ENCODE results near the gene ASPSCR1. TPM values are rescaled to one million over a fixed set of nuclear protein-coding genes. Genes with fewer than 3 reads are reported as not detected.
A peak's percentile ranks its signal among the peaks of the same experiment; 100 is the strongest.

ASPSCR1 gene
- total and polyA plus RNA-seq, 4 donors: 15.0 to 108 (median 30.4) TPM

- 1% methylated on average over 40 to 64 of the region's 64 CpGs for WGBS, 2 donors
- Histone ChIP-seq H3K36me3 (ENCODE audit: control insufficient read depth in 1 of 2, insufficient read depth in 2 of 2, low read length in 1 of 2) (no peaks in the 10 kb centered on the region), H3K9me3 (ENCODE audit: control insufficient read depth, low read length) (no peaks in the 10 kb centered on the region), H3K27ac (ENCODE audit: low read depth in 1 of 2, low read length in 2 of 2) (no peak within 1 kb of the TSS), H3K27me3 (ENCODE audit: control insufficient read depth in 1 of 2, insufficient read depth in 2 of 2, low read length in 1 of 2) (no peaks in the 10 kb centered on the region), H3K4me3 (ENCODE audit: low read length in 2 of 2) (peak within 1 kb of the TSS; percentile 39 to 65), H3K4me1 (ENCODE audit: control insufficient read depth in 1 of 2, insufficient read depth in 2 of 2, low read length in 2 of 2) (no peaks in the 10 kb centered on the region)
- no peak for ATAC-seq (ENCODE audit: low FRiP score)
- DNase-seq: no peak
- intact Hi-C loops (cut with DNase I): no loop called here
Observed at GRCh38 chr17:82022310-82022980, 45.0 kb downstream of the ASPSCR1 start, which contains the start of gene CENPX. CENPX (minus strand) TSS chr17:82022878; CDS start chr17:82022861, 17 bp downstream.

- Histone ChIP-seq H3K27me3 (ENCODE audit: control insufficient read depth in 1 of 2, insufficient read depth in 2 of 2, low read length in 1 of 2) (no peaks in the 10 kb centered on the region), H3K27ac (ENCODE audit: low read depth in 1 of 2, low read length in 2 of 2) (no peak within 1 kb of the TSS), H3K9me3 (ENCODE audit: control insufficient read depth, low read length) (no peaks in the 10 kb centered on the region), H3K36me3 (ENCODE audit: control insufficient read depth in 1 of 2, insufficient read depth in 2 of 2, low read length in 1 of 2) (no peaks in the 10 kb centered on the region), H3K4me3 (ENCODE audit: low read length in 2 of 2) (peak within 1 kb of the TSS; percentile 39 to 65), H3K4me1 (ENCODE audit: control insufficient read depth in 1 of 2, insufficient read depth in 2 of 2, low read length in 2 of 2) (no peaks in the 10 kb centered on the region)
- peak; percentile 100 for DNase-seq
- ATAC-seq (ENCODE audit: low FRiP score): peak; percentile 98
- intact Hi-C loops (cut with DNase I): no loop called here
- 0 to 1% methylated on average over 37 to 42 of the region's 42 CpGs for WGBS, 2 donors
Observed at GRCh38 chr17:82022981-82023446, 45.6 kb downstream of the ASPSCR1 start, which contains the start of gene LRRC45. LRRC45 (plus strand) TSS chr17:82023305; CDS start chr17:82023644, 339 bp downstream.

- Histone ChIP-seq H3K27me3 (ENCODE audit: control insufficient read depth in 1 of 2, insufficient read depth in 2 of 2, low read length in 1 of 2) (no peaks in the 10 kb centered on the region), H3K4me1 (ENCODE audit: control insufficient read depth in 1 of 2, insufficient read depth in 2 of 2, low read length in 2 of 2) (no peaks in the 10 kb centered on the region), H3K4me3 (ENCODE audit: low read length in 2 of 2) (peak overlapping the region; percentile 39 to 56), H3K36me3 (ENCODE audit: control insufficient read depth in 1 of 2, insufficient read depth in 2 of 2, low read length in 1 of 2) (no peaks in the 10 kb centered on the region), H3K27ac (ENCODE audit: low read depth in 1 of 2, low read length in 2 of 2) (no peak overlapping the region), H3K9me3 (ENCODE audit: control insufficient read depth, low read length) (no peaks in the 10 kb centered on the region)
- ATAC-seq (ENCODE audit: low FRiP score) (no peak), DNase-seq (no peak)
- intact Hi-C loops (cut with DNase I): no loop called here
- WGBS, 2 donors: 6 to 9% methylated on average over 48 to 55 of the region's 55 CpGs
Observed at GRCh38 chr17:82023447-82024241, 46.2 kb downstream of the ASPSCR1 start.

GRCh38 chr17:82024859-82025258 lies 47.4 kb downstream of the ASPSCR1 start:
- ATAC-seq (ENCODE audit: low FRiP score) (no peak), DNase-seq (no peak)
- intact Hi-C loops (cut with DNase I): no loop called here
- H3K27me3 ChIP-seq (ENCODE audit: control insufficient read depth in 1 of 2, insufficient read depth in 2 of 2, low read length in 1 of 2): no peaks in the 10 kb centered on the region
- H3K4me3 ChIP-seq (ENCODE audit: low read length in 2 of 2): no peak overlapping the region
- no peaks in the 10 kb centered on the region for H3K4me1 ChIP-seq (ENCODE audit: control insufficient read depth in 1 of 2, insufficient read depth in 2 of 2, low read length in 2 of 2)
- 95 to 96% methylated on average over 17 of the region's 17 CpGs for WGBS, 2 donors
- no peaks in the 10 kb centered on the region for H3K36me3 ChIP-seq (ENCODE audit: control insufficient read depth in 1 of 2, insufficient read depth in 2 of 2, low read length in 1 of 2)
- no peak overlapping the region for H3K27ac ChIP-seq (ENCODE audit: low read depth in 1 of 2, low read length in 2 of 2)
- H3K9me3 ChIP-seq (ENCODE audit: control insufficient read depth, low read length): no peaks in the 10 kb centered on the region

GRCh38 chr17:82025401-82026107 lies 48.1 kb downstream of the ASPSCR1 start:
- Histone ChIP-seq H3K27ac (ENCODE audit: low read depth in 1 of 2, low read length in 2 of 2) (no peak overlapping the region), H3K9me3 (ENCODE audit: control insufficient read depth, low read length) (no peaks in the 10 kb centered on the region), H3K4me3 (ENCODE audit: low read length in 2 of 2) (no peak overlapping the region), H3K36me3 (ENCODE audit: control insufficient read depth in 1 of 2, insufficient read depth in 2 of 2, low read length in 1 of 2) (no peaks in the 10 kb centered on the region), H3K4me1 (ENCODE audit: control insufficient read depth in 1 of 2, insufficient read depth in 2 of 2, low read length in 2 of 2) (no peaks in the 10 kb centered on the region), H3K27me3 (ENCODE audit: control insufficient read depth in 1 of 2, insufficient read depth in 2 of 2, low read length in 1 of 2) (no peaks in the 10 kb centered on the region)
- 94 to 96% methylated on average over 25 of the region's 25 CpGs for WGBS, 2 donors
- intact Hi-C loops (cut with DNase I): no loop called here
- ATAC-seq (ENCODE audit: low FRiP score) (no peak), DNase-seq (no peak)

GRCh38 chr17:82028246-82028645 lies 50.8 kb downstream of the ASPSCR1 start:
- DNase-seq (no peak), ATAC-seq (ENCODE audit: low FRiP score) (no peak)
- 96 to 98% methylated on average over 13 of the region's 13 CpGs for WGBS, 2 donors
- Histone ChIP-seq H3K4me3 (ENCODE audit: low read length in 2 of 2) (no peak overlapping the region), H3K9me3 (ENCODE audit: control insufficient read depth, low read length) (no peaks in the 10 kb centered on the region), H3K27me3 (ENCODE audit: control insufficient read depth in 1 of 2, insufficient read depth in 2 of 2, low read length in 1 of 2) (no peaks in the 10 kb centered on the region), H3K27ac (ENCODE audit: low read depth in 1 of 2, low read length in 2 of 2) (no peak overlapping the region), H3K36me3 (ENCODE audit: control insufficient read depth in 1 of 2, insufficient read depth in 2 of 2, low read length in 1 of 2) (no peaks in the 10 kb centered on the region), H3K4me1 (ENCODE audit: control insufficient read depth in 1 of 2, insufficient read depth in 2 of 2, low read length in 2 of 2) (no peaks in the 10 kb centered on the region)
- intact Hi-C loops (cut with DNase I): no loop called here

- no peaks in the 10 kb centered on the region for H3K4me1 ChIP-seq (ENCODE audit: control insufficient read depth in 1 of 2, insufficient read depth in 2 of 2, low read length in 2 of 2)
- DNase-seq (no peak), ATAC-seq (ENCODE audit: low FRiP score) (no peak)
- WGBS, 2 donors: 96 to 98% methylated on average over 9 of the region's 9 CpGs
- no peaks in the 10 kb centered on the region for H3K27me3 ChIP-seq (ENCODE audit: control insufficient read depth in 1 of 2, insufficient read depth in 2 of 2, low read length in 1 of 2)
- intact Hi-C loops (cut with DNase I): no loop called here
- no peak overlapping the region for H3K4me3 ChIP-seq (ENCODE audit: low read length in 2 of 2)
- no peaks in the 10 kb centered on the region for H3K9me3 ChIP-seq (ENCODE audit: control insufficient read depth, low read length)
- no peaks in the 10 kb centered on the region for H3K36me3 ChIP-seq (ENCODE audit: control insufficient read depth in 1 of 2, insufficient read depth in 2 of 2, low read length in 1 of 2)
- H3K27ac ChIP-seq (ENCODE audit: low read depth in 1 of 2, low read length in 2 of 2): no peak overlapping the region
Observed at GRCh38 chr17:82028966-82029365, 51.5 kb downstream of the ASPSCR1 start.

- Histone ChIP-seq H3K27me3 (ENCODE audit: control insufficient read depth in 1 of 2, insufficient read depth in 2 of 2, low read length in 1 of 2) (no peaks in the 10 kb centered on the region), H3K4me3 (ENCODE audit: low read length in 2 of 2) (no peak overlapping the region), H3K36me3 (ENCODE audit: control insufficient read depth in 1 of 2, insufficient read depth in 2 of 2, low read length in 1 of 2) (no peaks in the 10 kb centered on the region), H3K9me3 (ENCODE audit: control insufficient read depth, low read length) (no peaks in the 10 kb centered on the region), H3K4me1 (ENCODE audit: control insufficient read depth in 1 of 2, insufficient read depth in 2 of 2, low read length in 2 of 2) (no peaks in the 10 kb centered on the region), H3K27ac (ENCODE audit: low read depth in 1 of 2, low read length in 2 of 2) (no peak overlapping the region)
- intact Hi-C loops (cut with DNase I): no loop called here
- 93% methylated on average over 16 of the region's 16 CpGs for WGBS, 2 donors
- DNase-seq: no peak
- no peak for ATAC-seq (ENCODE audit: low FRiP score)
Observed at GRCh38 chr17:82029391-82029790, 52.0 kb downstream of the ASPSCR1 start.

All from aorta (tissue), 5 donors.